ENCODE measurements around the gene CTRL. TPM values are rescaled to one million over a fixed set of nuclear protein-coding genes. Genes with fewer than 3 reads are reported as not detected.

The CTRL gene
- total and polyA plus RNA-seq, 8 donors, result 0.50 to 7.1 (median 5.3) TPM; not detected in 1

- intact Hi-C loops (cut with DNase I), result no loop called here
- no peak for TF ChIP-seq CTCF (IDR thresholded peaks at IDR 0.05)
- Histone ChIP-seq H3K4me3 (no peak overlapping the region), H3K4me1 (peaks cover 0 to 3% of the 10 kb centered on the region in 2 donors), H3K36me3 (peaks cover 0 to 98% of the 10 kb centered on the region in 2 donors), H3K27ac (no peak overlapping the region), H3K27me3 (no peaks in the 10 kb centered on the region), H3K9me3 (no peaks in the 10 kb centered on the region)
- no peak for ATAC-seq
- no peak for DNase-seq
Observed at GRCh38 chr16:67953641-67954375, 22.1 kb upstream of the CTRL start.

- no peak for DNase-seq
- Histone ChIP-seq H3K4me1 (no peaks in the 10 kb centered on the region), H3K27me3 (no peaks in the 10 kb centered on the region), H3K9me3 (no peaks in the 10 kb centered on the region), H3K27ac (no peak overlapping the region), H3K4me3 (no peak overlapping the region), H3K36me3 (peaks cover 4 to 99% of the 10 kb centered on the region in 2 donors)
- no peak for ATAC-seq
- intact Hi-C loops (cut with DNase I), result no loop called here
- TF ChIP-seq CTCF (IDR thresholded peaks at IDR 0.05), result no peak
Observed at GRCh38 chr16:67951485-67951884, 19.8 kb upstream of the CTRL start.

DNA sequence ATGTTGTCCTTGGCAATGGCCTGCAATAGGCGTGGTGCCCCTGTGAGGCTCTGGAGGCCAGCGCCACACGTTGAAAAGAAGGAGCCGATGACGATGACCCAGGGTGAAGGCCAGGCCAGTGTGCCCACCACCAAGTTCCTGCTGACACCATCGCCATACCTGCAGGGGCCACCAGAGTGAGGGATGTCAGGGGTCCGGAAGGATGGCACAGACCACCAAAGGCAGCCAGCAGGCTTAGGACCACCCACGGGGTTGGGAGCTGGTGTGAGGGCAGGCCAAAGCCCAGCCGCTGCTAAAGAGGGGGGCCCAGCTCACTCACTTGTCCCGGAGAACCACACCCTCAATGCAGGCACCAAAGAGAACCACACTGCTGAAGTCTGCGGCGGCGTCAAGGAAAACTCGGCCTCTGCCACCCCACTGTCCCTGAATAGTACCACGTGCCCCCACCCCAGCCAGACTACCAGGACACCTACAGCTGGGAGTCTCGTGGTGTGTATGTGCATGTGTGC is 18.7 kb upstream of the CTRL start:
- no peaks in the 10 kb centered on the region for H3K4me1 ChIP-seq
- H3K27me3 ChIP-seq, result no peaks in the 10 kb centered on the region
- ATAC-seq (no peak), DNase-seq (peak in 1 of 4 donors; percentile 19)
- H3K36me3 ChIP-seq, result peaks cover 4 to 99% of the 10 kb centered on the region in 2 donors
- no peak overlapping the region for H3K4me3 ChIP-seq
- TF ChIP-seq CTCF (IDR thresholded peaks at IDR 0.05), result no peak
- intact Hi-C loops (cut with DNase I), result no loop called here
- H3K9me3 ChIP-seq, result no peaks in the 10 kb centered on the region
- H3K27ac ChIP-seq, result no peak overlapping the region

DNA sequence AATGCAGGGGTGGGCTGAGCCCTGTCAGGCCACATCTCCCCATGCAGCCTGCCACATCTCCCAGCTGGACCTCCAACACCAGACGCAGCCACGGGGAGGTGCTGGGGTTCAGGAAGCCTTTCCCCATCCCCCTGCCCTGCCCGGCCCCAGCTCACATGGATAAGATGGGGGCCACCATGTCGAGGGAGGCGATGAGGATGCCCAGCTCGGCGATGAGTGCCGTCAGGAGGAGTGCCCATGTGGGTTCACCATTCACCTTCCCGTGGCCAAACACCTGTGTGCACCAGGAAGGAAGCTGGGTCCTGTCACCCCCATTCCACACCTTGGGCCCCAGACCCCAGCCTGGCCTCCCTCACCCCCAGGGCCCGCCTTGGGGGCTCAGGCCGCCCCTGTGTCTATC is 18.0 kb upstream of the CTRL start:
- peak in 1 of 4 donors; percentile 71 for DNase-seq
- no peak for ATAC-seq
- no peak overlapping the region for H3K4me3 ChIP-seq
- H3K9me3 ChIP-seq, result no peaks in the 10 kb centered on the region
- intact Hi-C loops (cut with DNase I), result no loop called here
- H3K4me1 ChIP-seq, result no peaks in the 10 kb centered on the region
- no peak for TF ChIP-seq CTCF (IDR thresholded peaks at IDR 0.05)
- H3K36me3 ChIP-seq, result peaks cover 4 to 99% of the 10 kb centered on the region in 2 donors
- no peak overlapping the region for H3K27ac ChIP-seq
- H3K27me3 ChIP-seq, result no peaks in the 10 kb centered on the region

DNA sequence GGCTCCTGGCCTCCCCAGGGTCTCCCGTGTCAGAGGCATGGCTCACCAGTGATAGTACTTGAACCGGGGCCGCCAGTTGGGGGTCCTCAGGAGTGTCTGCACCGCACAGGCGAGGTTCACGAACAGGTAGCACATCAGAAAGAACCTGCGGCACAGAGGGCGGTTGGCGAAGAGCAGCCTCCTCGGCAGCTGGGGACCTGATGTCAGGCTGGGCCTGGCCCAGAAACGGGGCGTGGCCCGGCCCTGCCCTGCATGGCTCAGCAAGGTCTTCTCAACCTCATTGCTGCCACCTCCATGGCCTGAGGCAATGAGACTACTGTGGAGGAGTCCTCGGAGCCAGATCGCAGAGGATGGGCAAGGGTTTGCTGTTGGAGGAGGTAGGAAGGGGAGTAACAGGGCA is 16.4 kb upstream of the CTRL start:
- no peak for TF ChIP-seq CTCF (IDR thresholded peaks at IDR 0.05)
- no peaks in the 10 kb centered on the region for H3K4me1 ChIP-seq
- ATAC-seq (no peak), DNase-seq (no peak)
- peaks cover 4 to 97% of the 10 kb centered on the region in 2 donors for H3K36me3 ChIP-seq
- intact Hi-C loops (cut with DNase I), result no loop called here
- H3K9me3 ChIP-seq, result no peaks in the 10 kb centered on the region
- H3K4me3 ChIP-seq, result no peak overlapping the region
- H3K27me3 ChIP-seq, result no peaks in the 10 kb centered on the region
- no peak overlapping the region for H3K27ac ChIP-seq
